Kidney tubule cell (primary cell): ENCODE measurements around the gene KLK1.
A peak's percentile ranks its signal among the peaks of the same experiment; 100 is the strongest.
"Not testable (repeated sequence)": the region's sequence is repeated elsewhere in the genome, so short reads cannot be mapped to it uniquely, and the experiment has no call there.

Source experiments
- DNase-seq: peaks from one replicate; pipeline ENCODE4 v3.0.0-alpha.2; 2018; ENCODE audit warnings: low spot score

KLK1 gene

DNA sequence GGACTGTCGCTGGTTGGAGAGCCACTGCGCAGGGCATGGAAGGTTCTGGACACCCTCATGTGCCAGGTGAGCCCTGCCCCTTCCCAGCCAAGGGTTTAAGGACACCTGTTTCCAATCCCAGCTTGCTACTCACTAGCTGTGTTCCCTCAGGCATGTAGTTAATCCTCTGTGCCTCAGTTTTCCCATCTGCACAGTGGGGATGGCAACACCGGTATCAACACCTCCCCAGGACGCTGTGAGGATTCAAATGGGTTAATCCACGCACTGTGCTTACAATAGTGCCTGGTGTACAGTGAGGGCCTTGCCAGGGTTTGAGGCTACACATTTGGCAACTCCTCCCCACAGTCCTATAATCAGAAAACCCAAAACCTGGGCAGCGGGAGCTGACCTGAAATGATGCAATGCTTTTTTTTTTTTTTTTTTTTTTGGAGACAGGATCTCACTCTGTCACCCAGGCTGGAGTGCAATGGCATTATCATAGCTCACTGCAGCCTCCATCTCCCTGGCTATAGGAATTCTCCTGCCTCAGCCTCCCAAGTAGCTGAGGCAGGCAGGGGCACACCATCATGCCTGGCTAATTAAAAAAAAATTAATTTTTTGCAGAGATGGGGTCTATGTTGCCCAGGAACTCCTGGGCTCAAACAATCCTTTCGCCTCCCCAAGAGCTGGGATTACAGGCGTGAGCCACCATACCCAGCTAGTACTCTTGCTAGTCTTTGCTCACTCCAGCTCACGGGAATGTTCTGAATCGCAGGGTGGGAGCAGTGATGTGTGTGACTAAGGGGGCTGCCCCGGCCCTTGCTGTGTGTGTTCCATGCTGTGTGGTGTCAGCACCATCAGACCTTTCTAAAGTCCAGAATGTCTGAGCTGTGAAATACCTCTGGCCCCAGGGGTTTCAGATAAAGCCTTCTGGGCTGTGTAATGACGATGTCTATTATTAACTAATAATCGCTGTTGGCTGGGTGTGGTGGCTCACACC, 31.0 kb downstream of the KLK1 start:
- no peak for DNase-seq

GRCh38 chr19:50791594-50792271, 31.9 kb downstream of the KLK1 start:
- DNase-seq, result no peak

- no peak for DNase-seq
These were observed 32.6 kb downstream of the KLK1 start for GRCh38 chr19:50790922-50791467.

- no peak for DNase-seq
These were observed 33.2 kb downstream of the KLK1 start, which contains the start of gene ACP4 for GRCh38 chr19:50790396-50790795. Gene ACP4, plus strand, starts transcription at chr19:50790415. Its CDS starts 0 bp downstream, at chr19:50790415.

DNA sequence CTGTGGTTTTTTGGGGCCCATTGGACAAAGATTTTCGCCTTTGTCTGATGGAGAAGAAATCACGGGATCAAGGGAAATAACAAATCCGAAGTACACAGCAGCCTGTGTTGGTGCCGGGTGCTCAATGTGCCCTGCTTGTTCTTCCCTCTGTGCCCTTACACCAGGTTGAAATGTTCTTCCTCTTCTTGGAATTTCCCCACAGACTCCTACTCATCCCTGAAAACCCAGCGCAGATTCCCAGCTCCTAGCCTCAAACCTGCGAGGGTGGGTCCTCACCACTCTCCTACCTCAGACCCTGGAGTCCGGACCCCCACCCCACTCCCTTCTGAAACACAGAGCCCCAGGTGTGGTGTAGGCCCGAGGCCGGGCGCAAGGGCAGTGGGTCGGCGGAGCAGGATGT, 38.3 kb downstream of the KLK1 start:
- no peak for DNase-seq

GRCh38 chr19:50784710-50785109, 38.9 kb downstream of the KLK1 start:
- no peak for DNase-seq

GRCh38 chr19:50783848-50784152, 39.8 kb downstream of the KLK1 start:
- not testable (repeated sequence) for DNase-seq

GRCh38 chr19:50780753-50781435, 42.7 kb downstream of the KLK1 start:
- no peak for DNase-seq

DNA sequence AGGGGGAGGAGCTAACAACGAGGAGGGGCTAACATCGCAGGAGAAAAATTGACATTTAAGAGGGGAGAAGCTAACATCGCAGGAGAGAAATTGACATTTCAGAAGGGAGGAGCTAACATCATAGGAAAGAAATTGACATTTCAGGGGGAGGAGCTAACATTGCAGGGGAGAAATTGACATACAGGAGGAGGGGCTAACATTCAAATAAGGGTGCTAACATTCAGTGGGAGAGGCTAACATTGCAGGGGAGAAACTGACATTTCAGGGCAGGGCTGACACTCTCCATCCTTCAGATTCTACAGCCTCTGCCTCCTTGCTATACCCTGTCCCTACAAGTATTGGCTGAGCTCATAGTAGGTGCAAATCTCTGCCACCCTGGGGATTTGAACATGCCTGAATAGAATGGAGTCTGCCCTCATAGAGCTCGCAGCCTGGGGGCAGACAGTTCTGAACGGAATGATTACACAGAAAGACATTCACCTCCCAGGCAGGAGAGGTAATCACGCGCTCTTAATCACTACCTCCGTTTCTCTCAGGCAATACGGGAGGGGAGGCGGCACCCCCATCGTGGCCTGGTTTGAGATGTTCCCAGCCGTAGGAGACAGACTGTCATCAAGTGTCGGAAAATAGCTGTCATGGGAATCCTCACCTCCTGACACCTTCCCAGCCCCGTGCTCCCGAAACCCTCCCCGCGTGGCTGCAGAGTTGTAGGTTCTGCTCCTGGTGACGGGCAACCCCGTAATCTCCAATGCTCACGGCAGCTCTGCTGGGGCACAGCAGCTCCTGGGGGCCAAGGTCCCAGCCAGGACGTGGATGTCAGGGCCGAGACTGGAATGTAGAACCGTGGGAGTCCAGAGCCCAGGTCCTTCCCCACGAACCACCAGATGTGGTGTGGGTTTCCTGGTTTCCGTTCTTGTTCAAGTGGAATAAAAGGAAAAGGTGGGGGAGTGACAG, 43.8 kb downstream of the KLK1 start:
- peak; percentile 46 for DNase-seq

DNA sequence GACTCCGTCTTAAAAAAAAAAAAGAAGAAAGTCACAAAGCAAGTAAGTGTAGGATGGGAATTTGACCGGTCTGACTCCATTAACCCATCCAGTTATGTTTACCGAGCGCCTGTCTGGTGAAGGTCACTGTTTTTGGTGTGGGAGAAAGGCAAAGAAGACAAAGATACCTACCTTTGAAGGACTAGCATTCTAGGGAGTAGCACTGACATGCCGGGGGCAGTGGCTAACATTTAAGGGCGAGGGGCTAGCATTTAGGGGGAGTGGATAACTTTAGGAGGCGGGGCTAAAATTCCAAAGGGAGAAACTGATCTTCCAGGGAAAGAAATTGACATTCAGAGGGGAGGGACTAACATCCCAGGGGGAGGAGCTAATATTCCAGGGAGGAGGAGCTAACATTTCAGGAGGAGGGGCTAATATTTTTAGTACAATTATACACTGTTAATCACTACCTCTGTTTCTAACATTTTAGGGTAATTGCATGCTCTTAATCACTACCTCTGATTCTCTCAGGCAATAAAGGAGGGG, 44.6 kb downstream of the KLK1 start:
- no peak for DNase-seq

- DNase-seq, result no peak
These were observed 45.7 kb downstream of the KLK1 start for GRCh38 chr19:50777830-50778303.

- DNase-seq, result no peak
These were observed 46.3 kb downstream of the KLK1 start for GRCh38 chr19:50777261-50777660.

- DNase-seq, result no peak
These were observed 47.5 kb downstream of the KLK1 start for GRCh38 chr19:50776131-50776530.

DNA sequence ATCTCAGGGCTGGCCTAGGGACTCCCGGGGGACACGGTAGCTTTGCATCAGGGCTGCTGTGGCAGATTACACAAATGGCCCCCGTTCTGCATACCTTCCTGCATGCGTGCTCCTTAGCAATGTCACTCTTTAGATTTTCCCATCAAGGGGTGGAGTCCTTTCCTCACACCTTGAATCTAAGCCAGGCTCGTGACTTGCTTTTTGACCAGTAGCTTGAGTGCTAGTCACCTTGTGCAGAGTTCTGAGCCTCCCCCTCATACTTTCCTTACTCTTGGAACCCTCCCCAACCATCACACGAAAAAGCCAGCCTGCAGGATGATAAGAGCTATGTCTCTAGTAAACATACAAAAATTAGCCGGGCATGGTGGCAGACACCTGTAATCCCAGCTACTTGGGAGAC, 50.1 kb downstream of the KLK1 start:
- not testable (repeated sequence) for DNase-seq

GRCh38 chr19:50772912-50773311, 50.7 kb downstream of the KLK1 start:
- DNase-seq, result not testable (repeated sequence)

DNA sequence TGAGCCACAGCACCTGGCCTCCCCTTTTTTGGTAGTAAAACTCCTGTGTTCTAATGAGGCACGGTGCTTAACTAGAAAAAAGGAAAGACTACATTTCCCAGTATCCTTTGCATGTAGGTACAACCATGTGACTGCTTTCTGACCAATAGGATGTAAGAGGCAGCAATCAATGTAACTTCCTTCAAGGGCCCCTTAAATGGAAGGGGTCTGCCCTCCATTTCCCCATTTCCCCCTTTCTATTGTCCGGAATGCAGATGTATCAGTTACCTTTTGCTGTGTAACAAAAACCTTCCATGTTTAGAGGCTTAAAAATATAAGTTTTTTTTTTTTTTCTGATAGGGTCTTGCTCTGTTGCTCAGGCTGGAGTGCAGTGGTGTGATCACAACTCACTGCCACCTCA, 51.1 kb downstream of the KLK1 start:
- no peak for DNase-seq

DNA sequence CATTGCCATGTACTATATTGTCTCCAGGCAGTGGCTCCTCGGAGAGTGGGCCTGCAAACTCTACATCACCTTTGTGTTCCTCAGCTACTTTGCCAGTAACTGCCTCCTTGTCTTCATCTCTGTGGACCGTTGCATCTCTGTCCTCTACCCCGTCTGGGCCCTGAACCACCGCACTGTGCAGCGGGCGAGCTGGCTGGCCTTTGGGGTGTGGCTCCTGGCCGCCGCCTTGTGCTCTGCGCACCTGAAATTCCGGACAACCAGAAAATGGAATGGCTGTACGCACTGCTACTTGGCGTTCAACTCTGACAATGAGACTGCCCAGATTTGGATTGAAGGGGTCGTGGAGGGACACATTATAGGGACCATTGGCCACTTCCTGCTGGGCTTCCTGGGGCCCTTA, 52.7 kb downstream of the KLK1 start:
- no peak for DNase-seq

GRCh38 chr19:50770164-50770563, 53.4 kb downstream of the KLK1 start, which contains the start of gene GPR32:
Gene GPR32, plus strand, starts transcription at chr19:50770464. Its CDS starts 137 bp downstream, at chr19:50770601.
- DNase-seq, result not testable (repeated sequence)
